Measurements from ENCODE around the gene TENM3.
"Not testable (repeated sequence)": the region's sequence is repeated elsewhere in the genome, so short reads cannot be mapped to it uniquely, and the experiment has no call there.

TENM3 gene

GRCh38 chr4:182339221-182339641 is 96.0 kb downstream of the TENM3 start:
- DNase-seq (ENCODE audit: low spot score), result no peak

GRCh38 chr4:182343453-182343852 is 100.3 kb downstream of the TENM3 start:
- DNase-seq (ENCODE audit: low spot score), result peak; percentile 55

GRCh38 chr4:182344968-182345367 is 101.8 kb downstream of the TENM3 start:
- no peak for DNase-seq (ENCODE audit: low spot score)

GRCh38 chr4:182346250-182346649 is 103.0 kb downstream of the TENM3 start:
- DNase-seq (ENCODE audit: low spot score), result no peak

GRCh38 chr4:182346675-182347375 is 103.6 kb downstream of the TENM3 start:
- no peak for DNase-seq (ENCODE audit: low spot score)

- DNase-seq (ENCODE audit: low spot score), result no peak
Observed at GRCh38 chr4:182348779-182349326, 105.7 kb downstream of the TENM3 start.

- DNase-seq (ENCODE audit: low spot score), result no peak
Observed at GRCh38 chr4:182350041-182350440, 106.8 kb downstream of the TENM3 start.

GRCh38 chr4:182351485-182351884 is 108.3 kb downstream of the TENM3 start:
- DNase-seq (ENCODE audit: low spot score), result peak; percentile 23

- DNase-seq (ENCODE audit: low spot score), result no peak
Observed at GRCh38 chr4:182354106-182354505, 110.9 kb downstream of the TENM3 start.

GRCh38 chr4:182354867-182355266 is 111.7 kb downstream of the TENM3 start:
- DNase-seq (ENCODE audit: low spot score), result no peak

GRCh38 chr4:182367153-182367552 is 124.0 kb downstream of the TENM3 start:
- no peak for DNase-seq (ENCODE audit: low spot score)

GRCh38 chr4:182369211-182369610 is 126.0 kb downstream of the TENM3 start:
- DNase-seq (ENCODE audit: low spot score), result no peak

GRCh38 chr4:182370491-182370890 is 127.3 kb downstream of the TENM3 start:
- DNase-seq (ENCODE audit: low spot score), result no peak

GRCh38 chr4:182380771-182381181 is 137.6 kb downstream of the TENM3 start:
- no peak for DNase-seq (ENCODE audit: low spot score)

- DNase-seq (ENCODE audit: low spot score), result no peak
Observed at GRCh38 chr4:182382941-182383340, 139.7 kb downstream of the TENM3 start.

GRCh38 chr4:182384631-182385091 is 141.5 kb downstream of the TENM3 start:
- DNase-seq (ENCODE audit: low spot score), result peak; percentile 17

- no peak for DNase-seq (ENCODE audit: low spot score)
Observed at GRCh38 chr4:182385897-182386296, 142.7 kb downstream of the TENM3 start.

- not testable (repeated sequence) for DNase-seq (ENCODE audit: low spot score)
Observed at GRCh38 chr4:182386576-182386975, 143.4 kb downstream of the TENM3 start.

- no peak for DNase-seq (ENCODE audit: low spot score)
Observed at GRCh38 chr4:182391111-182391684, 148.0 kb downstream of the TENM3 start.

GRCh38 chr4:182394181-182394580 is 151.0 kb downstream of the TENM3 start:
- no peak for DNase-seq (ENCODE audit: low spot score)

GRCh38 chr4:182400081-182400480 is 156.9 kb downstream of the TENM3 start:
- no peak for DNase-seq (ENCODE audit: low spot score)

- DNase-seq (ENCODE audit: low spot score), result no peak
Observed at GRCh38 chr4:182400790-182401189, 157.6 kb downstream of the TENM3 start.

GRCh38 chr4:182404376-182404775 is 161.2 kb downstream of the TENM3 start:
- no peak for DNase-seq (ENCODE audit: low spot score)
